ENCODE results near the gene HMX3.

Gene HMX3

DNA sequence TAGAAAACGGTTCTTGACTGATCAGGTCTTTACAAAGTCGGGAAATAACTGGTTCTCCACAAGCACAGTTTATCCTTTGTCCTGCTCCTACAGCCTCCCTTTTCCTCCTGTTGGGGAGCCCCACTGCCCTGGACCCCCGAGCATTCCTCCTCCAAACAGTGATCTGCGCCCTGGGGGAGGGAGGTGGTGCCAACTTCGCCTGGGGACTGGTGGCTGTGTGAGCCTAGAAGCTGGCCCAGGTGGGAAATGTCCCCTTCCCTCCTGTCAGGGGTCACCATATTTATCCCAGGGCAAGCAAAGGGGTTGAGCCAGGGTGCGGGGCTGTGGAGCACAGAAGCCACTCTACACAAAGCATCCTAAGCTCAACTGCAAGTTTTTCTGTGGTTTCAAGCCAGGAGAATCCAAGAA, 5.2 kb downstream of the HMX3 start:
- Mint-ChIP-seq H3K36me3 (ENCODE audit: low read depth) (no peaks in the 10 kb centered on the region), H3K9me3 (no peaks in the 10 kb centered on the region), H3K27me3 (ENCODE audit: low read depth, poor library complexity) (peaks cover 100% of the 10 kb centered on the region), H3K4me3 (no peak overlapping the region), H3K27ac (no peak overlapping the region), H3K4me1 (peaks cover 27% of the 10 kb centered on the region)
- DNase-seq, result no peak
- TF ChIP-seq, protein P1, sequence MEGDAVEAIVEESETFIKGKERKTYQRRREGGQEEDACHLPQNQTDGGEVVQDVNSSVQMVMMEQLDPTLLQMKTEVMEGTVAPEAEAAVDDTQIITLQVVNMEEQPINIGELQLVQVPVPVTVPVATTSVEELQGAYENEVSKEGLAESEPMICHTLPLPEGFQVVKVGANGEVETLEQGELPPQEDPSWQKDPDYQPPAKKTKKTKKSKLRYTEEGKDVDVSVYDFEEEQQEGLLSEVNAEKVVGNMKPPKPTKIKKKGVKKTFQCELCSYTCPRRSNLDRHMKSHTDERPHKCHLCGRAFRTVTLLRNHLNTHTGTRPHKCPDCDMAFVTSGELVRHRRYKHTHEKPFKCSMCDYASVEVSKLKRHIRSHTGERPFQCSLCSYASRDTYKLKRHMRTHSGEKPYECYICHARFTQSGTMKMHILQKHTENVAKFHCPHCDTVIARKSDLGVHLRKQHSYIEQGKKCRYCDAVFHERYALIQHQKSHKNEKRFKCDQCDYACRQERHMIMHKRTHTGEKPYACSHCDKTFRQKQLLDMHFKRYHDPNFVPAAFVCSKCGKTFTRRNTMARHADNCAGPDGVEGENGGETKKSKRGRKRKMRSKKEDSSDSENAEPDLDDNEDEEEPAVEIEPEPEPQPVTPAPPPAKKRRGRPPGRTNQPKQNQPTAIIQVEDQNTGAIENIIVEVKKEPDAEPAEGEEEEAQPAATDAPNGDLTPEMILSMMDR (IDR thresholded peaks at IDR 0.05), result no peak

DNA sequence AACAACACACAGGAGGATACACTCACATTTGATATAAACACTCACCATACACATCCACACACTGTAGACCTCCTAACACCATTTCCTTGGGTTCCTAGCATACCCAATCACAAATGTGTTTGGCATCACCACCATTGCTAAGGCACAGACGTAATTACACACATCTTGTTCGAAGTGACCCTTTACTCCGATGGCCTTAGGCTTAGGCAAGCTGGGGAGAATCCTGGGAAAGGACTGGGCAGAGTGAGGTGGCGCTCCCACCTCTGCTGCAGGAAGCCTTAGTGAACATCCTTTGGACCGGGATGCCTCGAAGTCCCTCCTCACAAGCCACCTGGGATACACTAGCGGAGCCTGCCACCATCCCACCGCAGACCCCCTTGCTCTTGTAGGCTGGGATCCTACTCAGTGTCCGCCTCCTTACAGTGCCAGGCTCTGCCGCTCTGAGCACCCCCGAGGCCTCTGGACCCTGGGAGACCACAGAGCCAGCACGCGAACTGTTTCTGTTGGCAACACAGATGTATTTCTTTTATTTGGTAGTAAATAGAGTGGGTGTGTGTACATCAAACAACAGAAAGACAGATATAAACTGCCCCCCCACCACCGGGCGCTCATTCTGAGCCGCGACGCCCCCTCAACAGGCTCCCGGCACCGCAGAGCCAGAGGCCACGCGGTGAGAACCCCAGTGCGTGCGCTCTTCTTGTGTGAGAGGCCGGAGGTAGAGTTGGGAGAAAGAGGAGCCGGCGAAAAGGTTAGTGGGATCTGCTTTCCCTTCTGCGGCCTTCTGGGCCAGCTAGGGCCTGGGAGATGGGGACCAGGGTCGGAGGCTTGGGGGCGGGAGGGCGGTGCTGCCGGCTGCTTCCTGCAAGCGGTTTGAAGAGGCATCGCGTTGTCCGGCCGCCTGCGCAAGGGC, 6.3 kb downstream of the HMX3 start:
- no peak for DNase-seq

DNA sequence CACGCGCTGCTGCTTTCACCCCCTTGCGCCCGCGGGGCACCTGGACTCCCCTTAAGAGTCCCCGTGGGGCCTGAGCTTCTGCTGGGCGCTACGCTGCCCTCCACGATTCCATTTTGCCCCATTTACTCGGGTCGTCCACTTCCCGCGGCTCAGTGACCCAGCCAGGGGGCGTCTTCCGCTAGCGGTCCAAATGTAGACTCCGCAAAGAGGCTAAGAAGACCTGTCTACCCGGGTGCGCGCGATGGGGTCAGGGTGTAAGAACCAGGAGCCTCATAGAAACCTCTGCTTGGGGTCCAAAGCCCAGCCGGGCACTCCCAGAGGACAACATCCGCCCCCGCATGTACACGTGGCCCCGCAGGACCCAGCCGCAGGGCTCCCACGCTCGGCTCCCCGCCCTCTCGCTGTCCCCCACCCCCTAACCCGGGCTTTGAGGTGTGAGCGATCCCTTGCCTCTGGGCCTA, 7.0 kb downstream of the HMX3 start:
- H3K36me3 Mint-ChIP-seq (ENCODE audit: low read depth), result no peaks in the 10 kb centered on the region
- no peak overlapping the region for H3K27ac Mint-ChIP-seq
- TF ChIP-seq, protein P1 (IDR thresholded peaks at IDR 0.05), result no peak
- peaks cover 100% of the 10 kb centered on the region for H3K27me3 Mint-ChIP-seq (ENCODE audit: low read depth, poor library complexity)
- peaks cover 26% of the 10 kb centered on the region for H3K4me1 Mint-ChIP-seq
- H3K9me3 Mint-ChIP-seq, result no peaks in the 10 kb centered on the region
- H3K4me3 Mint-ChIP-seq, result peak overlapping the region; percentile 32
- peak; percentile 38 for DNase-seq

More for the DNA sequence above, 6.3 kb downstream of the HMX3 start:
- H3K4me1 Mint-ChIP-seq, result peaks cover 25% of the 10 kb centered on the region
- H3K27ac Mint-ChIP-seq, result no peak overlapping the region
- peaks cover 100% of the 10 kb centered on the region for H3K27me3 Mint-ChIP-seq (ENCODE audit: low read depth, poor library complexity)
- no peaks in the 10 kb centered on the region for H3K36me3 Mint-ChIP-seq (ENCODE audit: low read depth)
- no peaks in the 10 kb centered on the region for H3K9me3 Mint-ChIP-seq
- TF ChIP-seq, protein P1 (IDR thresholded peaks at IDR 0.05), result no peak
- no peak overlapping the region for H3K4me3 Mint-ChIP-seq

DNA sequence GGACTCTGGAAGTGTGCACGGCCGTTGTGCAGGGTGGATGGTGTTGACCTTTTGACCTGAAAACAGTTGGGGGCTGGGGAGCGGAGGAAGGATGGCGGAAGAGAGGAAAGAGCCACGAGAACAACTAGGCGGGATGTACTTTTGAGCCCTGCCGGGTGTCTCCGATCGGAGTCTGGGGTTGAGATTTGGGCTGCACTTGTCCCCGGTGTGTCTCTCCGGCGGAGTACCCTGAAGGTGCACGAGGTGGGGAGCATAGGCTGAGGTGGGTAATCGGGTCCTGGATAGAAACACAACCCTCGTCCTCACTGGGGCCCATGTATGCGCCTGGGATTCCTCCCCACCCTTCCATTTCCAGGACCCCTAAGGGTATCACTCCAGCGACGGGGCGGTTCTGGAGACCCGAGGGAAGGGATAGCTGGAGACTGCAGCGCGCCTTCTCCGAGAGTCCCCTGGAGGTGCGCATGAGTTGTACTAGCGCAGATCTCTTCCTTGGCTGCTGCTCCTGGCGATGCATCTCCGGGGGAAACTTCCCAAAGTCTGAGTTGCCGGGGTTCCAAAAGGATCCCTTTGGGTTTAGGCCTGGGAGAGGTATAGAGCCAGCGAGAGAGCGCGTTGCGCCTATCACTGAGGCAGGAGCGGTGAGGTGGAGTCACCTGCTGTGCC, 7.5 kb downstream of the HMX3 start:
- no peak overlapping the region for H3K4me3 Mint-ChIP-seq

DNA sequence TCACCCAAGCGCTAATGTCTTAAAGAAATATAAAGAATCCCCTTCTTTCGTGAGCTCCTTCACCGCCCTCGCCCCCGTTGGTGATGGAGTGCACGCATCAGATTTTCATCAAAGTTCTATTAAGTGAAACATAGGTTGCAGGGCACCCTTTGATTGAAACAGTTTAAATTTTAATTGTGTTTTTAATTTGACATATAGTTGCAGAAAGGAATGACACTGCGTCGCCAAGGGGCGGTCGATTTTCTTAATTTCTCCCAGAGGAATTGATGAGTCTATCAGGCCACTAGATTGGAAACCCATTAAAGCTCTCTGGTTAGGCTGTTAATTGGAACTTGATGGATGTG, 8.0 kb downstream of the HMX3 start:
- H3K27me3 Mint-ChIP-seq (ENCODE audit: low read depth, poor library complexity), result peaks cover 100% of the 10 kb centered on the region
- peaks cover 28% of the 10 kb centered on the region for H3K4me1 Mint-ChIP-seq
- no peaks in the 10 kb centered on the region for H3K36me3 Mint-ChIP-seq (ENCODE audit: low read depth)
- H3K9me3 Mint-ChIP-seq, result no peaks in the 10 kb centered on the region
- H3K4me3 Mint-ChIP-seq, result no peak overlapping the region
- TF ChIP-seq, protein P1 (IDR thresholded peaks at IDR 0.05), result no peak
- DNase-seq, result no peak
- H3K27ac Mint-ChIP-seq, result no peak overlapping the region

More for the DNA sequence above, 7.5 kb downstream of the HMX3 start:
- peak; percentile 26 for DNase-seq
- Mint-ChIP-seq H3K27ac (no peak overlapping the region), H3K36me3 (ENCODE audit: low read depth) (no peaks in the 10 kb centered on the region), H3K4me1 (peaks cover 26% of the 10 kb centered on the region), H3K9me3 (no peaks in the 10 kb centered on the region), H3K27me3 (ENCODE audit: low read depth, poor library complexity) (peaks cover 100% of the 10 kb centered on the region)
- TF ChIP-seq, protein P1 (IDR thresholded peaks at IDR 0.05), result no peak
